ENCODE measurements around the gene CEP78.
"Not testable (repeated sequence)": the region's sequence is repeated elsewhere in the genome, so short reads cannot be mapped to it uniquely, and the experiment has no call there.

- not testable (repeated sequence) for TF ChIP-seq POLR2A (IDR thresholded peaks at IDR 0.05); CTCF (IDR thresholded peaks at IDR 0.05 in 8 of 11, conservative IDR thresholded peaks at IDR 0.05 in 3 of 11); POLR2AphosphoS5 (IDR thresholded peaks at IDR 0.05)
These were observed 14.0 kb upstream of the CEP78 start for GRCh38 chr9:78221841-78222240.
